ENCODE results near the gene TTI1.

GRCh38 chr20:38054647-38055046 is 21.4 kb upstream of the TTI1 start:
- TF ChIP-seq TAF1 (IDR thresholded peaks at IDR 0.05; ENCODE audit: borderline replicate concordance, low read depth, low read length), result no peak
- no peak for TF ChIP-seq POLR2A (IDR thresholded peaks at IDR 0.05; ENCODE audit: low read depth, low read length)

Data from GM12892 (cell line).